Calu3 (cell line): ENCODE results near the gene TCFL5. TPM values are rescaled to one million over a fixed set of nuclear protein-coding genes. Genes with fewer than 3 reads are reported as not detected.

Experiments
- BruUV-seq: library from RNA; stranded (reverse); fragments of 400-500 nt; replicated peaks from 2 replicates; lab custom pipeline; 2021; lab: Mats Ljungman, UMichigan
- CTCF ChIA-PET: fragments of 300-600 bp; sonication (Branson Sonifier 250); formaldehyde crosslinking; loops from one replicate; lab custom pipeline; 2022; ENCODE audit warnings: antibody characterized with exemption; lab: Charles Lee
- DNase-seq: peaks from one replicate; pipeline ENCODE4 v3.0.0; 2022
- H3K27ac Mint-ChIP-seq: one replicate; pipeline ENCODE4 v1.8.0; 2022; ENCODE audit warnings: mixed read lengths; ENCODE audit not compliant: unreplicated experiment
- H3K27me3 Mint-ChIP-seq: one replicate; pipeline ENCODE4 v1.8.0; 2022; ENCODE audit warnings: mixed read lengths; ENCODE audit not compliant: unreplicated experiment
- H3K36me3 Mint-ChIP-seq: one replicate; pipeline ENCODE4 v1.8.0; 2022; ENCODE audit warnings: mild to moderate bottlenecking, moderate library complexity, mixed read lengths; ENCODE audit not compliant: insufficient read depth, unreplicated experiment
- H3K4me1 Mint-ChIP-seq: one replicate; pipeline ENCODE4 v1.8.0; 2022; ENCODE audit warnings: mild to moderate bottlenecking, low read depth, mixed read lengths; ENCODE audit not compliant: unreplicated experiment
- H3K4me3 Mint-ChIP-seq: one replicate; pipeline ENCODE4 v1.8.0; 2022; ENCODE audit warnings: mild to moderate bottlenecking, low read depth, moderate library complexity, mixed read lengths; ENCODE audit not compliant: unreplicated experiment
- H3K9me3 Mint-ChIP-seq: one replicate; pipeline ENCODE4 v1.8.0; 2022; ENCODE audit warnings: low read depth, mixed read lengths; ENCODE audit not compliant: unreplicated experiment
- CTCF ChIP-seq: fragments of 200-600 bp; IDR thresholded peaks from one replicate; pipeline ENCODE4 v1.8.0; 2022; ENCODE audit warnings: antibody characterized with exemption; ENCODE audit not compliant: unreplicated experiment
- intact Hi-C: fragments of 100-400 bp; cut with micrococcal nuclease; formaldehyde crosslinking; loops from one replicate; pipeline ENCODE4 v1.10.0; 2022; ENCODE audit not compliant: unreplicated experiment
- total RNA-seq: library from RNA; stranded (reverse); gene quantifications from 2 replicates; pipeline ENCODE4 v1.2.3, GENCODE V29; 2022

The TCFL5 gene
- total RNA-seq, 1 experiment from 2014 or later = 22.3 TPM

GRCh38 chr20:62838128-62838891, 23.3 kb downstream of the TCFL5 start:
- CTCF ChIA-PET = interaction anchor here (0.8 kb wide), 1 partner anchor 20 kb away, joined by 3 read pairs; no protein-coding TSS in a partner anchor
- TF ChIP-seq CTCF = no peak
- Mint-ChIP-seq H3K27me3 (peaks cover 27% of the 10 kb centered on the region), H3K9me3 (no peaks in the 10 kb centered on the region), H3K36me3 (no peaks in the 10 kb centered on the region), H3K4me3 (no peak overlapping the region), H3K4me1 (peaks cover under 1% of the 10 kb centered on the region), H3K27ac (no peak overlapping the region)
- DNase-seq = no peak
- intact Hi-C loops = no loop called here
- BruUV-seq = no TSS peak

GRCh38 chr20:62837790-62838127, 23.9 kb downstream of the TCFL5 start:
- DNase-seq = no peak
- Mint-ChIP-seq H3K4me1 (peaks cover 6% of the 10 kb centered on the region), H3K36me3 (peaks cover 3% of the 10 kb centered on the region), H3K27ac (no peak overlapping the region), H3K9me3 (no peaks in the 10 kb centered on the region), H3K27me3 (peaks cover 27% of the 10 kb centered on the region), H3K4me3 (no peak overlapping the region)
- CTCF ChIA-PET = no interaction called here
- TF ChIP-seq CTCF = no peak
- BruUV-seq = no TSS peak
- intact Hi-C loops = no loop called here

GRCh38 chr20:62836967-62837490, 24.6 kb downstream of the TCFL5 start:
- peaks cover 8% of the 10 kb centered on the region for H3K36me3 Mint-ChIP-seq
- CTCF ChIA-PET = no interaction called here
- no peak for DNase-seq
- intact Hi-C loops = no loop called here
- peaks cover 27% of the 10 kb centered on the region for H3K27me3 Mint-ChIP-seq
- no peaks in the 10 kb centered on the region for H3K9me3 Mint-ChIP-seq
- H3K27ac Mint-ChIP-seq = no peak overlapping the region
- TF ChIP-seq CTCF = no peak
- BruUV-seq = no TSS peak
- no peak overlapping the region for H3K4me3 Mint-ChIP-seq
- H3K4me1 Mint-ChIP-seq = peaks cover 13% of the 10 kb centered on the region

GRCh38 chr20:62835931-62836861, 25.4 kb downstream of the TCFL5 start:
- Mint-ChIP-seq H3K27me3 (peaks cover 27% of the 10 kb centered on the region), H3K9me3 (no peaks in the 10 kb centered on the region), H3K36me3 (peaks cover 8% of the 10 kb centered on the region), H3K27ac (no peak overlapping the region), H3K4me1 (peaks cover 21% of the 10 kb centered on the region), H3K4me3 (no peak overlapping the region)
- no peak for DNase-seq
- intact Hi-C loops = no loop called here
- no TSS peak for BruUV-seq
- TF ChIP-seq CTCF = no peak
- CTCF ChIA-PET = no interaction called here
